ENCODE data around the gene LCN6.
A peak's percentile ranks its signal among the peaks of the same experiment; 100 is the strongest.
"Not testable (repeated sequence)": the region's sequence is repeated elsewhere in the genome, so short reads cannot be mapped to it uniquely, and the experiment has no call there.

LCN6 gene

DNA sequence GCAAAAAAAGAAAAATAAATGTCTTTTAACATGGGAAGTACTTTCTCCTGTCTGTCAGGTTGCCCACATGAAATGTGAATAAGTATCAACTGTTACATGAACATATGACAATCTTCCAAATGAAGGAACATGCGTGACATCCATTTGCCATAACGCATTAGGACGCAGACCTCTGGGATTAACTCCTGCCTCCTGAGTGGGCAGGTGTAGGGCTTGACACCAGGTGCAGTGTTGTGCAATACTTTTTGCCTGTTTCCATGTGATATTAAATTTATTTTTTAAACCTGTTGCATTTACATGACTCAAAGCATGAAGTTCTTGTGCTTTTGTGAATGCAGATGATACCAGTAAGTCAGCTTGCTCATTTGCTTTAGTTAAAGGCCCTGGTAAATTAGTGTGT, 34.1 kb upstream of the LCN6 start:
- DNase-seq: no peak

DNA sequence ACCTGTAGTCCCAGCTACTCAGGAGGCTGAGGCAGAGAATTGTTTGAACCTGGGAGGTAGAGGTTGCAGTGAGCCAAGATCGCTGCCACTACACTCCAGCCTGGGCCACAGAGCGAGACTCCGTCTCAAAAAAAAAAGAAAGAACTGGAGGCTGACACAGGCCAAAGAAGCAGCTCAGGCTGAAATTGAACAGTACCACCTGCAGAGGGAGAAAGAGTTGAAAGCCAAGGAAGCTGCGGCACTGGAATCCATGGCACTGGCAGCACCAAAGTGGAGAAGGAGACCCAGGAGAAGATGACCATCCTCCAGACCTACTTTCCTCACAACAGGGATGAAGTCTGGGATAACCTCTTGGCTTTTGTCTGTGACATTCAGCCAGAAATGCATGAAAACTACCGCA, 31.5 kb upstream of the LCN6 start:
- no peak for DNase-seq

DNA sequence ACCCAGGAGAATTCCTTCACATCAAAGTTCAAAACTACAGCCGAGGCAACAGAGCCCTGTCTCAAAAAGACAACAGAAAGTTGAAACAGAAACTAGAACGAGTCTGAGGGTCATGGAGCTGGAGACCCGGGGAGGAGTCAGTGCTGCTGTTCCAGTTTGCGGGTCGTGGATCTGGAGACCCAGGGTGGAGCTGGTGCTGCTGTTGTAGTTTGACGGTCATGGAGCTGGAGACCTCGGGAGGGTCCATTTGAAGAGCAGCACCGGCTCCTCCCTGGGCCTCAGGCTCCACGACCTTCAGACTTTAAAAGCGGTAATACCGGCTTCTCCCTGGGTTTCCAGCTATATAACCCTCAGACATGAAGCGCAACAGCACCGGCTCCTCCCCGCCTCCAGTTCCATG, 29.0 kb upstream of the LCN6 start:
- no peak for DNase-seq

DNA sequence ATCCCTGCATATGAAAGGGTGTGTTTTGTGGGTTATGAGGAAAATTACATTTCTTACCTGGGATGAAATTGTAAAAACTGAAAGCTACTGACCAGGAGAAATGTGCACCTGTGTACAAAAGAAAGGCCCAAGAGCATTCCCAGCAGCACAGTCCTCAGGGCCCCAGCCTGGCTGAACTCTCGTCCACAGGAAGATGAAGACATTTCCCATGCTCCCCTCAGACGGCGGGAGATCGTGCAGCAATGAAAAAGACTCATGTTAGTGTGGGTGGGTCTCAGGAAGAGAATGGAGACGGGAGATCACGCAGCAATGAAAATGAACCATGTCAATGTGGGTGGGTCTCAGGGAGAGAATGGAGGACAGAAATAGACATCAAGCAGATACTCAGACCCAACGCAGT, 28.6 kb upstream of the LCN6 start:
- no peak for DNase-seq

DNA sequence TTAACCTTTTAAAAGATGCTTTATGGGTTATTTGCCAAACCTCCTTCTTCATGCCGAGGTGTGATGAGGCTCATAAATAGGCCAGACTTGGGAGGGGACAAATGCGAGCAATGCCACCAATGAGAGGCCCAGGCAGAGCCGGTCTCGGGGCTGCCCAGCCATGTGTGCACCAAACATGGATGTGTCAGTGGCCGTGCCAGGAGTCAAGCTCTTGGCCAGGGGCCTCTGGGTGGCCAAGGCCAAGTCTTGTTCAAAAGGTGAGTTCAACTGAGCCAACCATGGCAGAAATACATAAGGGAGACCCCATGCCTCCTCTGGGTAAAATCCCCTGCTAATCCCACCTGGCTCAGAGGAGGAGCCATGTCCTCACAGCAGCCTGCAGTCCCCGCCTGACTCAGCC, 26.9 kb upstream of the LCN6 start:
- DNase-seq: no peak

DNA sequence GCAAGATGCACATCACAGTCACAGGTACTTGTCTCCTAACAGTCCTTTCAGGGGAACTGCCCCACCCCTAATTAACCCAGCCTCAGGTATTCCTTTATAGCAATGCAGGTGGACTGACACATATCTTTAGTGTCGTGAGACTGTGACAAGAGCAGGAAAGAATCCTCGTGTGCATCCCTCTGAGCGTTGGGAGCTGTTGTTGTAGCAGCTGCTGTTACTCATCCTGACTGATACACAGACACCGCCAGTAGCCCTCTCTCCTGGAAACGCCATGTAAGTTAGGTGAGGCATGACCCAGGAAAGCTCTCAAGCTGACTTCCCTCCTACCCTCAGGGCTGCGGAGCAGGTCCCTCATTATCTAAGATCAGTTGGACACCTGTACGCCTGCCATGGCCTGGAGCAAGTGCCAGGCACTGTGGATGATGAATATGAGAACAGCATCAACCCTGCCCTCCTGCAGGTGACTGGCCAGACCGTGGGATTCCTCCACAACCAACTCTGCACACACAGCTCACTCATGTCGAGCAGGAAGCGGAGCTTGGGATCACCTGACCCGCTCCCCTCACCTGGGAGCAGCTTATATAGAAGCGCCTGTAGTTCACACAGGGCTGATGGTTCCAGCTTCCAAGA, 26.2 kb upstream of the LCN6 start:
- no peak for DNase-seq

DNA sequence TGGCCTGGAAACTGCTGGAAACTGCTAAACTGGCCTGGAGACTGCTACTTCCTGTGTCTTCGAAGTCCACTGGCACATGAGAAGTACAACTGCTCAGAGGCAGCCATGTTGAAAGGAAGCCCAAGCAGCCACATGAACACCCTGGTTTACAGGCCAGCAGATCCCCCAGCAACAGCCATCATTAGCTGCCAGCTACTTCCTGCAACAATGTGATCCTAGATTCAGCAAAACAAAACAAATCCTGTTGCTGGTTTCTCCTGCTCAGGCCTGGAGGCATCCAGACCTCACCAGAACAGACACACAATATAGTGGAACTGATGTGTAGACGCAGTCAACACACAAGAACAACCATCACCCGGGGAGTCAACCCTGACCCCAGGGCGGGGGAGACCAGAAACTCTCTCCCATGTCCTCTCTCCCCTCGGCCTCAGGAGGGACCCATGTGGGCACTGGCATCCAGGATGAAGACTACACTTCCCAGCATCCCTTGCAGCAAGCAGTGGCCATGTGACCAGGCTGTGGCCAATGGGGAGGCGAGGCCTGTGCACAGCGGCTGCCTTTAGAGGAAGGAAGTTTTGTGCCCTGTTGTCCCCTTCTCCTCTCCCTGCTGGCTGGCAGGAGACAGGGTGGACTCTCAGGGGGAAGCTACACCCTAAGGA, 25.2 kb upstream of the LCN6 start:
- DNase-seq: no peak

DNA sequence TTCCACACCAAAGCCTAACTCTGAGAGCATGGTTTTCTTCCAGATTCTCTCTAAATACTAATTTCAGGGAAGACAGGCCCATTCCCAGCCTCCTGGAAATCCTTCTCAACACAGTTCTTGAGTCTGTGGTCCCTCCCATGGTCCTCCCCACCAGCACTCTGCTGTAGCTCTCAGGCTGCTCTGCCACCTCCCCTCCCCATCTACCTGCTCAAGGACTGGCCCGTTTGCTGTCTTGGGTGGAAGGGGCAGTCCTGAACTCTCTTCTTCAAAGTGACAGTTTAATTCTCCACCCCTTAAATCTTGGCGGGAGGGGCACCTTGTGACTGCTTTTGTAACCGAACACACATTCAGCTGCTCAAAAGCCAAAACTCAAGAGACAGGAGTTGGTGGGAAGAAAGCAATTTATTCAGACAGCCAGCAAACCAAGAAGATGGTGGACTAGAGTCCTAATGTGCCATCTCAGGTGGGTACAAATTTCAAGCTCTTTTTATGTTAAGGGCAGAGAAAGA, 23.6 kb upstream of the LCN6 start:
- DNase-seq: no peak

DNA sequence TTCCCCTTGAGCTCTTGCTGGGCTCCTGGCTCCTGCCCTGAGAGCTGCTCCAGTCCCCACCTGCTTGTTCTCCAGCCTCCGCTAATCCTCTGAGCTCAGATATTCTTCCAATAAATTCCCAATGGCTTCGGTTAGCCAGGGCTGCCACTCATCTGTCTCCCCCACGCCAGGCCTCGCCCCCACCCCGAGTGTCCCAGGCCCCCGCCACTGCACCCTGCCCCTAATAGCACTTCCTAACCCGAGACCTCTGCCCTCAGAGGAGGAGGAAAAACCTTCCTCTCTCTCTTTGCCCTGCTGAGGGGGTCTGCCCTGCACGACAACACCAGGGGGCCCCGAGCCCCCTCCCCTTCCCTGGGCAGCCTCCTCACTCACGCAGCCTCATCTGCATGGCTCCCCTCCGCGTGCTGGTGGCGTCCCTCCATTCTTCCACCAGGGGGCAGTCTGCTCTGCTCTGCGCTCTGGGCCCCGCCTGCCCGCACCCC, 21.4 kb upstream of the LCN6 start:
- peak in 3 of 4 experiments; percentile 7 to 44 (median 41) for DNase-seq

DNA sequence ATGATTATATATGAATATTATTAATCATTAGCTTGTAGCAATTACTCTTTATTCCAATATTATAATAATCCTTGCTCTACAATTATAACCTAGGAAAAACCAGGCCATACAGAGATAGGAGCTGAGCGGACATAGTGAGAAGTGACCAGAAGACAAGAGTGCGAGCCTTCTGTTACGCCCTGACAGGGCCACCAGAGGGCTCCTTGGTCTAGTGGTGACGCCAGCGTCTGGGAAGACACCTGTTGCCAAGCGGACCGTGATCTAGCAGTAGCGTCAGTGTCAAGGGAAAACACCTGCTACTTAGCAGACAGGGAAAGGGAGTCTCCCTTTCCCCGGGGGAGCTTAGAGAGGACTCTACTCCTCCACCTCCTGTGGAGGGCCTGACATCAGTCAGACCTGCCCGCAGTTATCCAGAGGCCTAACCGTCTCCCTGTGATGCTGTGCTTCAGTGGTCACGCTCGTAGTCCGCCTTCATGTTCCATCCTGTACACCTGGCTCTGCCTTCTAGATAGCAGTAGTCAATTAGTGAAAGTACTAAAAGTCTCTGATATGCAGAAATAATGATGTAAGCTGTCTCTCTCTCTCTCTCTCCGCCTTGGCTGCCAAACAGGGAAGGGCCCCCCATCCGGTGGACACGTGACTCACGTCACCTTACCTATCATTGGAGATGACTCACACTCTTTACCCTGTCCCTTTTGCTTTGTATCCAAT, 18.2 kb upstream of the LCN6 start:
- not testable (repeated sequence) for DNase-seq

DNA sequence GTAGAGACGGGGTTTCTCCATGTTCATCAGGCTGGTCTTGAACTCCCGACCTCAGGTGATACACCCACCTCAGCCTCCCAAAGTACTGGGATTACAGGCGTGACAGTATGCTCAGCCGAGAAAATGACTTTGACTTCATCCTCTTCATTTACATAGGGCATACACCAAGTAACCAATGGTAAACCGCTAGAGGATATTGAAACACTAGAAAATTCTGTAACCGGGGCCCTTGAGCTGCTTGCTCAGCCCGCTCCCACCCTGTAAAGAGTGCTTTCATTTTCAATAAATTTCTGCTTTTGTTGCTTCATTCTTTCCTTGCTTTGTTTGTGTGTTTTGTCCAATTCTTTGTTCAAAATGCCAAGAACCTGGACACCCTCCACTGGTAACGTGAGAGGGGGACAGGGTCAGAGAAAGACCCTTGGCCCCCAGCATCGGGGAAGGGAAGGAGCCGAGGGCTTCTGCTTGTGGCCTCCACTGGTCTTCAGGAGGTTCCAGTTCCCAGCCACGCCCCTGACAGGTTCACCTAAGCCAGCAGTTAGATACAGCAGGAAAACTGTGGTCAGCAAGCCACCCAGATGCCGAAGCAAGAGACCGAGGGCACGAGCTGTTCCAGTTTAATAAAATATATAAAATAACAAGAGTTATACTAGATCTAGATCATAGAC, 17.6 kb upstream of the LCN6 start:
- DNase-seq: not testable (repeated sequence)

DNA sequence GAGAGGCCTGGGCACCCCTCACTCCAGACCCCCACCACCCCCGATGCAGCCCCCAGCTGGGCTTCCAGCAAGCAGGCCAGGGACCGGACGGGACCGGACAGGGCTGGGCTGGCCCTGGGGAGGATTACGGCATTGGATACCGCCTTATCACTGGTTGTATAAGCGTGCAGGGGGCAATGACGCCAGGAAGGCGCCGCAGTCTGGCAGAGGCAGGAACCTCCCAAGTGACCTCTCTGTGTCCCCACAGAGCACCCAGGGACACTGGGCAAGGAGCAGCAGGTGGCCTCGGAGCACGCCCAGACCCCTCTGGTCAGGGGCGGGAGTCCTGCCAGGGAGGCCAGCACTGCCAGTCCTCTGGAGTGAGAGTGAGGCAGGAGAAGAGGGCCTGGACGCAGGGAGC, 16.7 kb upstream of the LCN6 start:
- DNase-seq: no peak

DNA sequence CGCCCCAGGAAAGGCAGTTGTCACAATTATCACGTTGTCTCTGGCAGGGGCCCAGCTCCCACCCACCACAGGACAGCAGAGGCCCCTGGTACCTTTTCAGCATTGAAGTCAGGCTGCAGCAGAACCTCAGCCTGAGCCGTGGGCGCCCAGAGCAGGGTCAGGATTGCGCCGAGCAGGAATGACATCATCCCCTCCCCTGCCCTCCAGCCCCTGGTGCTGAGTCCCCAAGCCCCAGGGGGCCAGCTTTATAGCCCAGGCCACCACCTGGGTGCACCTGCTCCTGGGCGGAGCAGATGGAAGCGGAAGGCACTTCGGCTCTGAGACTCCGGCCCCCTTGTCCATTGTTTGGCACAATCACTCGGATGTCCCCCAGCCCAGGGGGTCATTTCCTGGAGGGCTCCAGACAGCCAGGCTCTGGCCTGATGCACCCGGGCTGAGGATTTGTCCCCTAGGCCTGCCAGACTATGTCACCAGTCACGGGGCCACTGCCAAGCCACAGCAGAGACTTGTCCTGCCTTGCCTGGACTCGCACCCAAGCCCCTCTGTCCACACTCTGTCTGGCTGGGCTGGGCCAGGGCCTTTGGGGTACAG, 16.1 kb upstream of the LCN6 start, which contains the start of gene LCN15:
TSS of gene LCN15 (minus strand) at position 218 of the 591 bp plus-strand sequence. CDS start at position 188, 30 bp downstream.
- DNase-seq: no peak

DNA sequence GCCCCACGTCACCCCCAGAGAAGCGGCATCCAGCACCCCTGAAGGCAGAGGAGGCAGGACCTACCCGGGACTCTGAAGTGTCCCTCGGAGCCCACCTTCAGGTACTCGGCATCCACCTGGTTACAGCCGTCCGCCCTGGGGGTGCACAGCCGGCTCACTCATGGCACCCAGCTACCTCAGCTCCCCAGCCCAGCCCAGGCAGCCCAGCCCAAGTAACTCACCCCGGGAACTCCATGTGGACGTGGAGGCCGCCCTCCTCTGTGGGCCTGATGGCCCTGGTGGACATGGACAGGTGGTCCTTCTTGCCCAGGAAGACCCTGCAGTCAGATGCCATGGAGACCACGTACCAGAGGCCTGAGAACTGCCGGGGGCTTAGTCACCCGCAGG, 15.3 kb upstream of the LCN6 start:
- no peak for DNase-seq

DNA sequence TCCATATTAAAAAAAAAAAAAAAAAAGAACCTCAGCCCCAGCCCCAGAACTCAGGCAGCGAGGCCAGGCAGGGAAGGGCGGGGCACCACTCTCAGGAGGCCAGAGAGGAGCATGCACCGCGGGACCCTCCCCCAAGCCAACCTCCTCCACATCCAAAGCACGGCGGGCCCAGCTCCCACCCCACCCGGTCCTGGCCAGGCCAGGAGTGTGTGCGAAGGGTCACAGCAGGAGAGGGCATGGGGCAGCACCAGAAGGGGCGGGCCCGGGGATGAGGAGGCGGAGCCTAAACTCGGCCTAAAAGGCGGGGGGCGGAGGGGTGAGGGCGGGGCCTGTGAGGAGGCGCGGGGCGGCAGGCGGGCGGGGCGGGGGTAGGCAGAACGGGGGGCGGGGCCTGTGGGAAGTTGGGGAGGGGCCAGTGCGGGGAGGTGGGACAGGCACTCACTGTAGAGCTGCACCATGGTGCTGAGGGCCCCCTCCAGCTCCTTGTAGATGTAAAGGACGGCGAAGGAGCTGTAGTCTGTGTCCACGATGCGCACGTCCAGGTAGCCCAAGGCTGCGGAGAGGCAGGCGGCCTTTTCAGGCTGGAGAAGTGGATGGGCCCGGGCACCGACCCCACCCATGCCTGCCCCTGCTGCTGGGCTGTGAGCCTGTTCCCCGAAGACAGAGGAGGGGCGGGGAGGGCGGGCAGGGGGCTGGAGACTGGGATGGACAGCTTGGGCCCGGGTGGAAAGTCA, 14.8 kb upstream of the LCN6 start:
- peak in 1 of 4 experiments; percentile 12 for DNase-seq

DNA sequence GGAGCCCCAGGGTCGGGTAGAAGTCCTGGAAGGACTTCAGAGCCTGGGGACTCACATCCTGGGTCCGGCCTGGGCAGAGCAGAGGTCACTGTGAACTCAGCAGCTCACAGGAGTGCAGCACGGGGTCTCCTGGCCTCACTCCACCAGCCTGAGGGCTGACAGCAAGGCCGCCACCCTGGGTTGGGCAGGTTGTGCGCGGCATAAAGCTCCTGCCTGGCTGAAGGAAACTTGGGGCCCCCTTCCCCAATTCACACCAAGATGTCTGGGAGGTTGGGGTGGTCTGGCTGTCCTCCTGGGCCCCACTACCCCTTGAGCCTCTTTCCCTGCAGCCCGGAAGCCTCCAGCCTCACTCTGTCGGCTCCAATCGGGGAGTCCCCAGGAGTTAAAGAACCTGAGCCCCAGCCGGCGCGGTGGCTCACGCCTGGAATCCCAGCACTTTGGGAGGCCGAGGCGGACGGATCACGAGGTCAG, 13.9 kb upstream of the LCN6 start:
- DNase-seq: no peak

DNA sequence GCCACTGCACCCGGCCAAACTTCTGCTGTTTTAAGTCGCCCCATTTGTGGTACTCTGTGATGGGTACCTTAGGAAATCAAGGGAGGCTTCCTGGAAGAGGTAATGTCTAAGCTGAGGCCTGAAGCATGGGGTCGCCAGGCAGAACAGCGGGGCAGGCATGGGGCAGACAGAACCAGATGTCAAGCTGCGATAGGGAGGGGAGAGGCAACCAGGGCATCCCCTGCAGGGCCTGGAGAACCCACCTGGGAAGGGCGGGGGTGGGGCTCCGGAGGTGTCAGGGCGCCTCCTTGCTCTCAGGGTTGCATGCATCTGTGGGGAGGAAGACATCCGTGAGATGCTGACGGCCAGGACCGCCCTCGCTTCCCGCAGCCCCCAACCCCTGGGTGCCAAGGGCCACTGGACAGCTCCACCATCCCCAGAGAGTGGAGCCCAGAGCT, 13.2 kb upstream of the LCN6 start:
- DNase-seq: no peak

DNA sequence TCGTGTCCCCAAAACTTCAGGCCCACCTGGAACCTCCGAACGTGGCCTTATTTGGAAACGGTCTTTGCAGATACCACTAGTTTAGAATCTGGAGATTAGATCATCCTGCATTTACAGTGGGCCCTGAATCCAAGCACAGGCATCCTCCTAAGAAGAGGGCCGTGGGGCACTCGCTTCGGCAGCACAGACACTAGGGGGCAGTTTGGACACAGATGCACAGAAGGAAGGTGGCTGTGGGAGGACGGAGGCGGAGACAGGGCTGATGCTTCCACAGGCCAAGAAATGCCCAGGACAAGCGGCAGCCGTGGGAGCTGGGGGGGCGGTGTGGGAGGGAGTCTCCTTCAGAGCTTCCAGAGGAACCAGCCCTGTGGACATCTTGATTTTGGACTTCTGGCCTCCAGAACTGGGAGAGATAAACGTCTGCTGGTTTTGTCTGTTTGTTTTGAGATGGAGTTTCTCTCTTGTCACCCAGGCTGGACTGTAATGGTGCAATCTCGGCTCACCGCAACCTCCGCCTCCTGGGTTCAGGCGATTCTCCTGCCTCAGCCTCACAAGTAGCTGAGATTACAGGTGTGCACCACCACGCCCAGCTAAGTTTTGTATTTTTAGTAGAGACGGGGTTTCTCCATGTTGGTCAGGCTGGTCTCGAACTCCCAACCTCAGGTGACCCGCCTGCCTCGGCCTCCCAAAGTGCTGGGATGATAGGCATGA, 12.7 kb upstream of the LCN6 start:
- DNase-seq: not testable (repeated sequence)

DNA sequence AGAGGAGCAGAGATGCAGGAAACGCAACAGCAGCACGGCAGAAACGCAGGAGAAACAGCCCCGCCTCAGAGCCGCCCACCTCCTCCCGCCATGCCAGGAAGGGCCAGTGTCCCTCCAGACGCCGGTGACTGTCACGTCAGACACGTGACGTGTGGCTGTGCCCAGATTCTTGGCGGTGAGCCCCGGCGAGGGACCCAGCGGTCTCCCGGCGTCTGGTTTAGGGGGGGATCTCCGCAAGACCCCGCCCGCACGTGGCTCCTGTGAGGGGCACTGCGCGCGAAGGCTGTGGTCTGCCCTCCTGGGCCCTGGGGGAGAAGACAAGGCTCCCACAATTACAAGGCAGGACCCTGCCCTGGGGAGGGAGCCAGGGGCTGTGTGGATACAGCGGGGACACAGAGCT, 12.1 kb upstream of the LCN6 start:
- no peak for DNase-seq

DNA sequence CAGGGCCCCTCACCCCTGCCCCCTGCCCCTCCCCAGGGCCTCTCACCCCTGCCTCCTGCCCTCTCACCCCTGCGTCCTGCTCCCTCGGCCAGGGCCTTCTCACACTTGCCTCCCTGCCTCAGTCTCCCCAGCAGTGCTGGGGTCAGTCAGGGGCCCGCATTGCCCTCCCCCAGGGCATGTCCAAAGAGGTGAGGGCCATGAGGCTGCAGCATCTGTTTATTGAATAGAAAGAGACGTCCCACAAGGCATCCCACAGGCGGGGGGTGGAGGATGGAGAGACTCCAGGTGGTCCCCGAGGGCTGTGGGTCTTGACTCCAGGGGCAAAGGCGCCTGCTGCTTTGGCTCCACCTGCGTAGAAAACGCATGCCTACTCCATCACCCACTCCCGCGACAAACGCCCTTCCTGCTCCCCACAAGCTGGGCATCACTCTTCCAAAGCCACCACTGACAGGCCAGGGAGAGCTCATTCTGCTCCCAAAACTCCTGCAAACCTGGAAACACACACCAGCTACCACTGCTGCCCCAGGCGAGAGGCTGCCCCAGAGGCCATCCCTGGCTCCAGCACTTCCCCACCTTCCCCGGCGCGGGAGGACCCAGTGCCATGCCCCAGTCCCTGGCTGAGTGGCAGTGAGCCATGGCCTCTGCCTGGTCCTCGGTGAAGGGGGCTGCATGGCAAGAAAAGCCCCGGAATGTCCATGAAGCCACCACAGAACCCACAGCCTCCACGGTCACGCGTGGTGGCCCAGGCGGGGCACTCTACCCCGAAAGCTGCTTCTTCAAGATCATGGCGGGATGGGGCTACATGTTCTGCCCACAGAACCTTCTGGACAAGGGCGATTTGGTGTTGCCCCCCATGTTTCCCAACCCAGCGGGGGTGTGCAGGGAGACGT, 11.4 kb upstream of the LCN6 start:
- DNase-seq: no peak

Measured in activated naive CD4-positive, alpha-beta T cell (primary cell).